Endothelial cell of umbilical vein (primary cell): Measurements from ENCODE around the gene CSTF3. TPM values are rescaled to one million over a fixed set of nuclear protein-coding genes. Genes with fewer than 3 reads are reported as not detected.

Experiments
- BruUV-seq: library from RNA; stranded (reverse); fragments of 400-500 nt; replicated peaks from 2 replicates; lab custom pipeline; 2021; lab: Mats Ljungman, UMichigan
- CTCF ChIA-PET: fragments of 300-600, 350-600 bp; sonication (Branson Sonifier 250); formaldehyde crosslinking; loops from one replicate; lab custom pipeline; 2021; ENCODE audit warnings: antibody characterized with exemption, inconsistent platforms; lab: Charles Lee
- POLR2A ChIA-PET: fragments of 300-600, 350-600 bp; sonication (Branson Sonifier 250); formaldehyde crosslinking; loops from one replicate; lab custom pipeline; 2021; ENCODE audit warnings: antibody characterized with exemption, inconsistent platforms; lab: Charles Lee
- DNase-seq: peaks from one replicate; pipeline ENCODE4 v3.0.0-alpha.2; 2011; ENCODE audit warnings: low read depth, low spot score
- FAIRE-seq: peaks from 2 replicates; lab custom pipeline; 2011; peaks lifted over from hg19 to GRCh38; lab: Jason Lieb, UNC
- H2AFZ ChIP-seq: 2 replicates; pipeline ENCODE4 v1.6.0; 2012; ENCODE audit warnings: low read depth, low read length, control low read depth, inconsistent platforms
- H3K27ac ChIP-seq: 2 replicates; pipeline ENCODE4 v1.5.1; 2011; ENCODE audit warnings: low read depth, mild to moderate bottlenecking, control low read depth, low read length, moderate library complexity; ENCODE audit not compliant: insufficient read depth
- H3K27me3 ChIP-seq, 2 experiments: 2 replicates each; pipeline versions ENCODE4 v1.6.0 to v1.6.1; 2011; ENCODE audit warnings: low read length in 2 of 2, mixed read lengths in 1 of 2; ENCODE audit not compliant: control insufficient read depth in 2 of 2, insufficient read depth in 2 of 2
- H3K36me3 ChIP-seq, 2 experiments: 2 replicates in 1 of 2; 3 replicates in 1 of 2; pipeline ENCODE4 v1.5.1; 2011; ENCODE audit warnings: low read length in 2 of 2, mild to moderate bottlenecking in 1 of 2, moderate library complexity in 1 of 2; ENCODE audit not compliant: control insufficient read depth in 2 of 2, insufficient read depth in 2 of 2; ENCODE audit errors: extremely low read depth in 1 of 2
- H3K4me1 ChIP-seq: 3 replicates; pipeline ENCODE4 v1.5.1; 2011; ENCODE audit warnings: mild to moderate bottlenecking, low read length; ENCODE audit not compliant: control insufficient read depth, insufficient read depth; ENCODE audit errors: extremely low read depth
- H3K4me2 ChIP-seq: 2 replicates; pipeline ENCODE4 v1.6.1; 2011; ENCODE audit warnings: low read length, control low read depth, mixed read lengths; ENCODE audit not compliant: insufficient read depth
- H3K4me3 ChIP-seq, 3 experiments: fragments of 200-600 bp in 1 of 3; sonication (generic), shearing (Covaris generic) in 1 of 3; replicated peaks in 1 of 3; 2 replicates each; pipeline ENCODE4 v1.5.1; 2011 to 2016; ENCODE audit warnings: control low read depth in 3 of 3, low read length in 3 of 3, mild to moderate bottlenecking in 2 of 3, inconsistent platforms in 1 of 3, low read depth in 1 of 3, moderate library complexity in 1 of 3; ENCODE audit not compliant: insufficient read depth in 1 of 3
- H3K79me2 ChIP-seq: 2 replicates; pipeline ENCODE4 v1.6.0; 2012; ENCODE audit warnings: low read length, inconsistent platforms; ENCODE audit not compliant: control insufficient read depth, insufficient read depth
- H3K9ac ChIP-seq: replicated peaks from 2 replicates; pipeline ENCODE3; 2011; ENCODE audit warnings: low read length, control low read depth; ENCODE audit not compliant: insufficient read depth; ENCODE audit errors: extremely low read depth
- H3K9me1 ChIP-seq: replicated peaks from 3 replicates; pipeline ENCODE4 v1.6.0; 2011; ENCODE audit warnings: mild to moderate bottlenecking, low read length; ENCODE audit not compliant: control insufficient read depth, insufficient read depth; ENCODE audit errors: extremely low read depth
- H3K9me3 ChIP-seq: replicated peaks from 2 replicates; pipeline ENCODE4 v1.5.1; 2012; ENCODE audit warnings: low read length, inconsistent platforms; ENCODE audit not compliant: control insufficient read depth, insufficient read depth
- H4K20me1 ChIP-seq: replicated peaks from 2 replicates; pipeline ENCODE3; 2011; ENCODE audit warnings: mild to moderate bottlenecking, low read length; ENCODE audit not compliant: control insufficient read depth, insufficient read depth; ENCODE audit errors: extremely low read depth
- EZH2 ChIP-seq: IDR thresholded peaks from 2 replicates; pipeline ENCODE4 v1.6.1; 2012; ENCODE audit warnings: borderline replicate concordance, low read depth, mild to moderate bottlenecking, moderate library complexity, low read length, inconsistent platforms; ENCODE audit not compliant: severe bottlenecking
- FOS ChIP-seq: IDR thresholded peaks from 2 replicates; pipeline ENCODE4 v1.6.1; 2011; ENCODE audit warnings: mild to moderate bottlenecking, low read length, moderate library complexity, borderline replicate concordance; ENCODE audit not compliant: insufficient read depth
- GATA2 ChIP-seq: IDR thresholded peaks from 2 replicates; pipeline ENCODE4 v1.7.0; 2011; ENCODE audit warnings: low read depth, mild to moderate bottlenecking, moderate library complexity, mixed read lengths, low read length; ENCODE audit not compliant: insufficient read length, insufficient read depth
- JUN ChIP-seq: IDR thresholded peaks from 2 replicates; pipeline ENCODE4 v1.6.1; 2011; ENCODE audit warnings: borderline replicate concordance, low read depth; ENCODE audit not compliant: insufficient read length, insufficient read depth
- MYC ChIP-seq: IDR thresholded peaks from one replicate; pipeline ENCODE4 v1.6.1; 2011; ENCODE audit warnings: mild to moderate bottlenecking, low read depth, low read length
- POLR2A ChIP-seq: IDR thresholded peaks from 2 replicates; pipeline ENCODE4 v1.6.1; 2012; ENCODE audit warnings: low read depth, mild to moderate bottlenecking, control low read depth, low read length
- POLR2AphosphoS5 ChIP-seq: IDR thresholded peaks from 2 replicates; pipeline ENCODE4 v1.6.1; 2012; ENCODE audit warnings: low read depth, mild to moderate bottlenecking, control low read depth, low read length, moderate library complexity; ENCODE audit not compliant: insufficient read depth
- dilution Hi-C: fragments of 300-500 bp; cut with MboI; formaldehyde crosslinking; loops from one replicate; pipeline ENCODE4 v1.15.0; 2019; ENCODE audit warnings: low sequenced_read_pairs; ENCODE audit not compliant: extremely low pct_ligation_motif_present
- intact Hi-C: fragments of 100-400 bp; cut with micrococcal nuclease; formaldehyde crosslinking; loops from one replicate; pipeline ENCODE4 v1.10.0; 2022
- polyA plus RNA-seq, 4 experiments: library from polyadenylated mRNA; depleted of rRNA in 3 of 4; stranded (reverse) in 3 of 4; unstranded in 1 of 4; fragments of >200 nt; gene quantifications; 2 replicates each; pipeline versions ENCODE4 v1.2.1 to v1.2.3, GENCODE V29; 2011 to 2012; ENCODE audit warnings: missing spikeins in 1 of 4
- total RNA-seq: library from RNA; stranded (reverse); gene quantifications from 2 replicates; pipeline ENCODE4 v1.2.3, GENCODE V29; 2021
- TF ChIP-seq, protein P1 (sequence below): IDR thresholded peaks from 2 replicates; pipeline ENCODE4 v1.6.1; 2011; ENCODE audit not compliant: insufficient read depth, insufficient read length
- TF ChIP-seq, protein P2 (sequence below), 2 donors: IDR thresholded peaks; 1 replicate in 1 of 2; 2 replicates in 1 of 2; pipeline ENCODE4 v1.5.1; 2011; ENCODE audit warnings: low read length in 2 of 2, mild to moderate bottlenecking in 2 of 2, moderate library complexity in 2 of 2, control low read depth in 1 of 2, inconsistent platforms in 1 of 2, low read depth in 1 of 2; ENCODE audit not compliant: insufficient read depth in 1 of 2; ENCODE audit errors: extremely low read depth in 1 of 2

The CSTF3 gene
- total and polyA plus RNA-seq, 2 donors (not counting 3 experiments of a cell fraction or from before 2014, with no cell fraction given): 18.3 to 46.6 TPM

DNA sequence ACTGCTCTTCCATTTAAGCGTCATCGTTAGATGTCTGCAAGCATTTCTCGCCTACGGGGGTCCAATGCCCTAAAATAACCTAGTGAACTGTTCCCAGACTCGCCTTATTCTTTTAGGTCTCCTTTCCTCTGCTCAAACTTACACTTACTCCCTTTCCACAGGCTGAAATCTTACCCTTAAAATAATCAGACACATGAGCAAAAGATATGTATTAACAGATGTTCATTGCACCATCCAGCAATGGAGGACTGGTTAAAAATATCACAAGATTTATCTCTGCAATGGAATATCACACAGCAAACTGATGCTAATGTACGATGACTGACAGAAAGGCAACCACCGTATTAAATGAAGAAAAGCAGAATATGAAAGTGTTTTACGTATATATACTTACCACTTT is 1.6 kb upstream of the CSTF3 start:
- POLR2A ChIA-PET: no interaction called here
- CTCF ChIA-PET: no interaction called here
- H3K36me3 ChIP-seq: no peaks in the 10 kb centered on the region
- intact Hi-C loops: loop anchor here (5.0 kb wide), 1 partner anchor 574 kb away; the partner anchor contains the start of gene CD59
- H3K79me2 ChIP-seq: peaks cover 39% of the 10 kb centered on the region
- FAIRE-seq: no peak
- H4K20me1 ChIP-seq: peaks cover 7% of the 10 kb centered on the region
- H3K4me3 ChIP-seq: no peak overlapping the region
- H3K9me1 ChIP-seq: no peaks in the 10 kb centered on the region
- H3K27ac ChIP-seq: no peak overlapping the region
- H3K9ac ChIP-seq: no peak overlapping the region
- H3K27me3 ChIP-seq: no peaks in the 10 kb centered on the region
- no peak overlapping the region for H2AFZ ChIP-seq
- no peak overlapping the region for H3K4me2 ChIP-seq
- TF ChIP-seq MYC (no peak), POLR2AphosphoS5 (no peak), POLR2A (no peak), EZH2 (no peak), JUN (no peak), GATA2 (no peak), FOS (no peak)
- TF ChIP-seq, protein P1, sequence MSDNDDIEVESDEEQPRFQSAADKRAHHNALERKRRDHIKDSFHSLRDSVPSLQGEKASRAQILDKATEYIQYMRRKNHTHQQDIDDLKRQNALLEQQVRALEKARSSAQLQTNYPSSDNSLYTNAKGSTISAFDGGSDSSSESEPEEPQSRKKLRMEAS: no peak
- TF ChIP-seq, protein P2, sequence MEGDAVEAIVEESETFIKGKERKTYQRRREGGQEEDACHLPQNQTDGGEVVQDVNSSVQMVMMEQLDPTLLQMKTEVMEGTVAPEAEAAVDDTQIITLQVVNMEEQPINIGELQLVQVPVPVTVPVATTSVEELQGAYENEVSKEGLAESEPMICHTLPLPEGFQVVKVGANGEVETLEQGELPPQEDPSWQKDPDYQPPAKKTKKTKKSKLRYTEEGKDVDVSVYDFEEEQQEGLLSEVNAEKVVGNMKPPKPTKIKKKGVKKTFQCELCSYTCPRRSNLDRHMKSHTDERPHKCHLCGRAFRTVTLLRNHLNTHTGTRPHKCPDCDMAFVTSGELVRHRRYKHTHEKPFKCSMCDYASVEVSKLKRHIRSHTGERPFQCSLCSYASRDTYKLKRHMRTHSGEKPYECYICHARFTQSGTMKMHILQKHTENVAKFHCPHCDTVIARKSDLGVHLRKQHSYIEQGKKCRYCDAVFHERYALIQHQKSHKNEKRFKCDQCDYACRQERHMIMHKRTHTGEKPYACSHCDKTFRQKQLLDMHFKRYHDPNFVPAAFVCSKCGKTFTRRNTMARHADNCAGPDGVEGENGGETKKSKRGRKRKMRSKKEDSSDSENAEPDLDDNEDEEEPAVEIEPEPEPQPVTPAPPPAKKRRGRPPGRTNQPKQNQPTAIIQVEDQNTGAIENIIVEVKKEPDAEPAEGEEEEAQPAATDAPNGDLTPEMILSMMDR (IDR thresholded peaks at IDR 0.05; ENCODE audit: extremely low read depth in 1 of 2, insufficient read depth in 1 of 2, low read depth in 1 of 2, low read length in 2 of 2): no peak
- no peaks in the 10 kb centered on the region for H3K9me3 ChIP-seq
- dilution Hi-C loops: no loop called here
- peaks cover 20% of the 10 kb centered on the region for H3K4me1 ChIP-seq
- no peak for DNase-seq
- no TSS peak for BruUV-seq
